ENCODE measurements around the gene IL17RE.

GRCh38 chr3:9951598-9951961 is 48.9 kb downstream of the IL17RE start:
- TF ChIP-seq CTCF (IDR thresholded peaks at IDR 0.05) (no peak), POLR2A (IDR thresholded peaks at IDR 0.05; ENCODE audit: low read depth) (no peak)

Data from esophagus muscularis mucosa (tissue), 3 donors.